Trophoblast cell (in vitro differentiated cells and primary cell): ENCODE results near the gene EVC2.

Experiments used
- DNase-seq, 2 donors: peaks; one replicate each; pipeline ENCODE4 v3.0.0-alpha.2; 2016
- H2AFZ ChIP-seq: 2 replicates; pipeline ENCODE4 v1.6.1; 2013; ENCODE audit warnings: low read length, moderate library complexity, mild to moderate bottlenecking; ENCODE audit not compliant: insufficient read depth, poor library complexity
- H2AK5ac ChIP-seq: 2 replicates; pipeline ENCODE4 v1.6.1; 2013; ENCODE audit warnings: mild to moderate bottlenecking, low read length
- H2BK120ac ChIP-seq: 2 replicates; pipeline ENCODE4 v1.6.1; 2013; ENCODE audit warnings: low read length, mild to moderate bottlenecking, moderate library complexity; ENCODE audit not compliant: insufficient read depth, poor library complexity
- H2BK12ac ChIP-seq: 2 replicates; pipeline ENCODE4 v1.6.1; 2013; ENCODE audit warnings: mild to moderate bottlenecking, low read length, moderate library complexity
- H2BK5ac ChIP-seq: 2 replicates; pipeline ENCODE4 v1.6.1; 2013; ENCODE audit warnings: low read length, low read depth, moderate library complexity, mild to moderate bottlenecking; ENCODE audit not compliant: poor library complexity
- H3K14ac ChIP-seq: 2 replicates; pipeline ENCODE4 v1.6.1; 2013; ENCODE audit warnings: mild to moderate bottlenecking, low read length
- H3K18ac ChIP-seq: 2 replicates; pipeline ENCODE4 v1.6.1; 2013; ENCODE audit warnings: mild to moderate bottlenecking, low read length
- H3K23ac ChIP-seq: 2 replicates; pipeline ENCODE4 v1.6.1; 2013; ENCODE audit warnings: low read length
- H3K27ac ChIP-seq: 2 replicates; pipeline ENCODE4 v1.5.1; 2013; ENCODE audit warnings: low read depth, mild to moderate bottlenecking, inconsistent platforms, low read length, moderate library complexity
- H3K27me3 ChIP-seq: 2 replicates; pipeline ENCODE4 v1.6.1; 2013; ENCODE audit warnings: inconsistent platforms, mild to moderate bottlenecking, low read length, moderate library complexity; ENCODE audit not compliant: insufficient read depth
- H3K36me3 ChIP-seq, 2 experiments: 1 replicate in 1 of 2; 2 replicates in 1 of 2; pipeline ENCODE4 v1.6.1; 2013; ENCODE audit warnings: low read length in 2 of 2, mild to moderate bottlenecking in 2 of 2, moderate library complexity in 1 of 2; ENCODE audit not compliant: insufficient read depth in 2 of 2, control insufficient read depth in 1 of 2
- H3K4ac ChIP-seq: 2 replicates; pipeline ENCODE4 v1.6.1; 2013; ENCODE audit warnings: low read depth, mild to moderate bottlenecking, low read length, moderate library complexity
- H3K4me1 ChIP-seq, 2 experiments: 1 replicate in 1 of 2; 2 replicates in 1 of 2; pipeline ENCODE4 v1.6.1; 2013; ENCODE audit warnings: low read length in 2 of 2, mild to moderate bottlenecking in 2 of 2, moderate library complexity in 1 of 2; ENCODE audit not compliant: insufficient read depth in 2 of 2, control insufficient read depth in 1 of 2
- H3K4me2 ChIP-seq: 2 replicates; pipeline ENCODE4 v1.6.1; 2013; ENCODE audit warnings: inconsistent platforms, mild to moderate bottlenecking, low read length, moderate library complexity
- H3K4me3 ChIP-seq: 2 replicates; pipeline ENCODE4 v1.5.1; 2013; ENCODE audit warnings: mild to moderate bottlenecking, low read depth, low read length, inconsistent platforms
- H3K79me1 ChIP-seq: one replicate; pipeline ENCODE4 v1.6.1; 2013; ENCODE audit warnings: low read length
- H3K79me2 ChIP-seq: 2 replicates; pipeline ENCODE4 v1.6.1; 2013; ENCODE audit warnings: low read length, mild to moderate bottlenecking; ENCODE audit not compliant: control insufficient read depth, insufficient read depth, poor library complexity
- H3K9ac ChIP-seq: 2 replicates; pipeline ENCODE4 v1.6.1; 2013; ENCODE audit warnings: mild to moderate bottlenecking, low read length
- H3K9me3 ChIP-seq: 2 replicates; pipeline ENCODE4 v1.6.1; 2013; ENCODE audit warnings: low read depth, mild to moderate bottlenecking, control low read depth, inconsistent platforms, low read length; ENCODE audit not compliant: insufficient read depth
- H4K12ac ChIP-seq: 2 replicates; pipeline ENCODE4 v1.6.1; 2013; ENCODE audit warnings: low read depth, mild to moderate bottlenecking, low read length, moderate library complexity
- H4K8ac ChIP-seq: 2 replicates; pipeline ENCODE4 v1.6.1; 2013; ENCODE audit warnings: low read depth, mild to moderate bottlenecking, low read length, moderate library complexity
- H4K91ac ChIP-seq: one replicate; pipeline ENCODE4 v1.6.1; 2013; ENCODE audit warnings: low read depth, mild to moderate bottlenecking, low read length, moderate library complexity
- WGBS: extraction: QIAGEN DNeasy Blood & Tissue Kit; methylation state at CpG from one replicate; pipeline ENCODE4 v1.1.7; 2013; ENCODE audit warnings: missing lambda C conversion rate; ENCODE audit not compliant: insufficient read length, insufficient coverage; ENCODE audit errors: extremely low coverage; 5-methylcytosine and 5-hydroxymethylcytosine counted together

Gene EVC2

GRCh38 chr4:5575941-5576340 is 132.4 kb downstream of the EVC2 start:
- no peak for DNase-seq
- H2AK5ac ChIP-seq, result no peak overlapping the region

DNA sequence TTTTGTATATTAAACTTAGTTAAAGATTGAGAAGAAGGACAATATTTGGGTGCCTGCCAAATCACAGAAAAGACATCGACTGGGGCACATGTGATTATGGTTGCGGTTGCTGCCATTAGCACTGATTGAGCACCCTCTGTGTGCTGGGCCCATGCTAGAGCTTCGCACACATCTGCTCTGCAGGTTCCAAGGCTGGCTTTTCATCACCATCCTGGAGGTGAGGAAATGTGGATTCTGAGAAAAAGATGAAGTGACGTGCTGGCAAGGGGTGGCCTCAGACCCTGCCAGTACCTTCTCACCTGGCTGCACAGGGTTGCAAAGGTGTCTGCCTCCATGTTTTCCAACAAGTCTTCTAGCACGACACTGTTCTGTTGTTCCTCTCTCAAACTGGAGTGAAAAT is 134.0 kb downstream of the EVC2 start:
- H3K18ac ChIP-seq, result no peak overlapping the region
- no peak overlapping the region for H2AK5ac ChIP-seq
- H4K8ac ChIP-seq, result no peak overlapping the region
- H4K12ac ChIP-seq, result no peak overlapping the region
- no peaks in the 10 kb centered on the region for H3K79me2 ChIP-seq
- no peak overlapping the region for H2AFZ ChIP-seq
- DNase-seq, result no peak
- H3K4me3 ChIP-seq, result no peak overlapping the region
- H3K23ac ChIP-seq, result no peak overlapping the region
- H2BK5ac ChIP-seq, result no peak overlapping the region
- H3K9me3 ChIP-seq, result peaks cover 3% of the 10 kb centered on the region
- H3K9ac ChIP-seq, result no peak overlapping the region
- no peak overlapping the region for H3K4ac ChIP-seq
- no peak overlapping the region for H3K14ac ChIP-seq
- no peak overlapping the region for H2BK12ac ChIP-seq
- no peak overlapping the region for H3K27ac ChIP-seq
- peaks cover 11 to 15% of the 10 kb centered on the region in 2 experiments for H3K36me3 ChIP-seq
- WGBS, result no CpG with 5 or more reads among the region's 5 CpGs
- no peak overlapping the region for H3K4me2 ChIP-seq
- H4K91ac ChIP-seq, result no peak overlapping the region
- H2BK120ac ChIP-seq, result no peak overlapping the region
- no peaks in the 10 kb centered on the region for H3K79me1 ChIP-seq
- H3K27me3 ChIP-seq, result no peaks in the 10 kb centered on the region
- H3K4me1 ChIP-seq, result peaks cover 0 to 3% of the 10 kb centered on the region in 2 experiments

More at GRCh38 chr4:5575941-5576340, 132.4 kb downstream of the EVC2 start:
- Histone ChIP-seq H4K12ac (no peak overlapping the region), H3K9me3 (peaks cover 3% of the 10 kb centered on the region), H3K27me3 (no peaks in the 10 kb centered on the region), H3K36me3 (peaks cover 11 to 15% of the 10 kb centered on the region in 2 experiments), H2AFZ (no peak overlapping the region), H4K8ac (no peak overlapping the region), H3K4me1 (peaks cover 0 to 3% of the 10 kb centered on the region in 2 experiments), H4K91ac (no peak overlapping the region), H3K18ac (no peak overlapping the region), H3K79me1 (no peaks in the 10 kb centered on the region), H3K9ac (no peak overlapping the region), H3K4me3 (no peak overlapping the region), H3K4me2 (no peak overlapping the region), H3K4ac (no peak overlapping the region), H3K79me2 (no peaks in the 10 kb centered on the region), H2BK5ac (no peak overlapping the region), H3K27ac (no peak overlapping the region), H3K23ac (no peak overlapping the region), H2BK12ac (no peak overlapping the region), H3K14ac (no peak overlapping the region), H2BK120ac (no peak overlapping the region)
- no CpG with 5 or more reads among the region's 5 CpGs for WGBS

GRCh38 chr4:5573965-5574364 is 134.4 kb downstream of the EVC2 start:
- Histone ChIP-seq H3K27ac (no peak overlapping the region), H4K91ac (no peak overlapping the region), H3K4me2 (no peak overlapping the region), H3K9ac (no peak overlapping the region), H3K79me1 (no peaks in the 10 kb centered on the region), H3K14ac (no peak overlapping the region), H3K9me3 (peaks cover 3% of the 10 kb centered on the region), H4K8ac (no peak overlapping the region), H2BK5ac (no peak overlapping the region), H2BK120ac (no peak overlapping the region), H3K23ac (no peak overlapping the region), H4K12ac (no peak overlapping the region), H3K18ac (no peak overlapping the region), H2AK5ac (no peak overlapping the region), H3K79me2 (no peaks in the 10 kb centered on the region), H3K4me1 (peaks cover 0 to 3% of the 10 kb centered on the region in 2 experiments), H2BK12ac (no peak overlapping the region), H3K36me3 (peaks cover 12 to 15% of the 10 kb centered on the region in 2 experiments), H3K4me3 (no peak overlapping the region), H2AFZ (no peak overlapping the region), H3K4ac (no peak overlapping the region), H3K27me3 (no peaks in the 10 kb centered on the region)
- WGBS, result no CpG with 5 or more reads among the region's 8 CpGs
- DNase-seq, result no peak

GRCh38 chr4:5572751-5573150 is 135.6 kb downstream of the EVC2 start:
- peaks cover 0 to 3% of the 10 kb centered on the region in 2 experiments for H3K4me1 ChIP-seq
- no peak overlapping the region for H2AK5ac ChIP-seq
- H3K9ac ChIP-seq, result no peak overlapping the region
- no peak overlapping the region for H3K18ac ChIP-seq
- H2BK5ac ChIP-seq, result no peak overlapping the region
- no peak overlapping the region for H4K8ac ChIP-seq
- no peak overlapping the region for H3K4me2 ChIP-seq
- H3K4me3 ChIP-seq, result no peak overlapping the region
- H3K36me3 ChIP-seq, result peaks cover 15 to 18% of the 10 kb centered on the region in 2 experiments
- no peaks in the 10 kb centered on the region for H3K27me3 ChIP-seq
- H3K9me3 ChIP-seq, result peaks cover 3% of the 10 kb centered on the region
- no peaks in the 10 kb centered on the region for H3K79me1 ChIP-seq
- H3K4ac ChIP-seq, result no peak overlapping the region
- no peak overlapping the region for H2BK12ac ChIP-seq
- H3K14ac ChIP-seq, result no peak overlapping the region
- H4K91ac ChIP-seq, result no peak overlapping the region
- H3K23ac ChIP-seq, result no peak overlapping the region
- WGBS, result no CpG with 5 or more reads among the region's 5 CpGs
- no peak overlapping the region for H4K12ac ChIP-seq
- DNase-seq, result no peak
- H3K79me2 ChIP-seq, result no peaks in the 10 kb centered on the region
- no peak overlapping the region for H2AFZ ChIP-seq
- no peak overlapping the region for H3K27ac ChIP-seq
- H2BK120ac ChIP-seq, result no peak overlapping the region
